HTR-8/SVneo (cell line): ENCODE measurements around the gene SLC25A30.
"Not testable (repeated sequence)": the region's sequence is repeated elsewhere in the genome, so short reads cannot be mapped to it uniquely, and the experiment has no call there.

Experiments used
- DNase-seq: peaks from one replicate; pipeline ENCODE4 v3.0.0; 2011; ENCODE audit warnings: low spot score, mixed read lengths; ENCODE audit not compliant: insufficient read length
- FAIRE-seq: peaks from 2 replicates; lab custom pipeline; 2011; peaks lifted over from hg19 to GRCh38; lab: Jason Lieb, UNC

SLC25A30 gene

DNA sequence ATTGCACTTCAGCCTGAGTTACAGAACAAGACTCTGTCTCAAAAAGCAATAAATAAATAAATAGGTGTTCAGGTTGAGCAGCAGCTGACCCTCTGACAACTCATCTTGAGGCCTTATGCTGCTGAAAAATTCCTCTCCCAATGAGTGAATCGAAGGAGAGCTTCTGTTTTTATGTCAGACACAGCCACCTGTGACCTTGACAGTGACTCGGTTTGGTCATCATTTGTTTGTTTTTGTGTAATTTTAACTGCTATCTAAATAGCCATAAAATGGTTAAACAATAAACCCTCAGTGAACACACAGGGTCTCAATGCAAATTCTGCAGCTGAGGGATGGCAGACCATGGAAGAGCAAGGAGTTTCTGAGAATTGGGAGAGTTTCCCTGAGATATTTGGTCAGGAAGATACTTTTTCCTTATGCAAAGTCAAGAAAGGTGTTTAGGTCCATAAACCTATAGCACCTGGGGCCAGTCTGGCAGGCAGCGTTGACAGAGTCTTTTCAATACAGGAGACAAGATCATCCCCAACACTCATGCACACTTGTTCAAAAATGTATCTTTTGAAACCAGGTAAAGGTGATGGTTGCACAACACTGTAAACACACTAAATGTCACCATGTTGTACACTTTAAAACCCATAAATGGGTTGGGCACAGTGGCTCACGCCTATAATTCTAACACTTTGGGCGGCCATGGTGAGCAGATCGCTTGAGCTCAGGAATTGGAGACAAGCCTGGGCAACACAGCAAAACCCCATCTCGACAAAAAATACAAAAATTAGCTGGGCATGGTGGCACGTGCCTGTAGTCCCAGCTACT, 16.6 kb upstream of the SLC25A30 start:
- FAIRE-seq = no peak

DNA sequence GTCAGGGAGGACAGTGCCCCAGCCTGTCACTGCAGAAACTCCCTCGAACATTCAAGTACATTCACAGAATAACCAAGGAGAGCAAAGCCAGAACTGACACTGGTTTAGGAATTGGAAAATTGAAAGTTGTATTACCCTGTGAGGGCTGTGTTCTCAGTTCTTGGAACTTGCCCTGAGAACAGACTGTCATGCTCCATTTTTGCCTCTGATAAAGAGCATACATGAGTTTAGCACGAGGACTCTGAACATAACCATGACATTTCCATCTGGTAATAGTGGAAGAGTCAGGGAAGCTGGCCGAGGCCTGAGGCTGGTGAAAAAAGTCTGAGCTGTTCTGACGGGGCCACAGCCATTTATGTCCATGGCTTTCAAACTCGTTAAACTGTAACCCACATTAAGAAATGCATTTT, 15.2 kb upstream of the SLC25A30 start:
- DNase-seq (no peak), FAIRE-seq (no peak)

More for the DNA sequence above, 16.6 kb upstream of the SLC25A30 start:
- no peak for DNase-seq

GRCh38 chr13:45432737-45433380, 14.7 kb upstream of the SLC25A30 start:
- no peak for FAIRE-seq
- DNase-seq = no peak

- DNase-seq, FAIRE-seq: not testable (repeated sequence)
These were observed 8.1 kb upstream of the SLC25A30 start for GRCh38 chr13:45426056-45426841.

GRCh38 chr13:45422731-45423292, 4.6 kb upstream of the SLC25A30 start:
- FAIRE-seq (no peak), DNase-seq (no peak)

- FAIRE-seq (no peak), DNase-seq (no peak)
These were observed 1.8 kb upstream of the SLC25A30 start for GRCh38 chr13:45419945-45420344.

DNA sequence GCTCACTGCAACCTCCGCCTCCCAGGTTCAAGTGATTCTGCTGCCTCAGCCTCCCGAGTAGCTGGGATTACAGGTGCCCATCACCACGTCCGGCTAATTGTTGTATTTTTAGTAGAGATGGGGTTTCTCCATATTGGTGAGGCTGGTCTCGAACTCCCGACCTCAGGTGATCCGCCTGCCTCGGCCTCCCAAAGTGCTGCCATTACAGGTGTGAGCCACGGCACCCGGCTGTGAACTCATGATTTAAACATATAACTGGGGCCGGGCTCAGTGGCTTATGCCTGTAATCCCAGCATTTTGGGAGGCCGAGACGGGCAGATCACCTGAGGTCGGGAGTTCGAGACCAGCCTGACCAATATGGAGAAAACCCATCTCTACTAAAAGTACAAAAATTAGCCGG, 1.2 kb upstream of the SLC25A30 start:
- DNase-seq, FAIRE-seq: not testable (repeated sequence)

GRCh38 chr13:45416516-45417128, 1.6 kb downstream of the SLC25A30 start:
- no peak for FAIRE-seq

DNA sequence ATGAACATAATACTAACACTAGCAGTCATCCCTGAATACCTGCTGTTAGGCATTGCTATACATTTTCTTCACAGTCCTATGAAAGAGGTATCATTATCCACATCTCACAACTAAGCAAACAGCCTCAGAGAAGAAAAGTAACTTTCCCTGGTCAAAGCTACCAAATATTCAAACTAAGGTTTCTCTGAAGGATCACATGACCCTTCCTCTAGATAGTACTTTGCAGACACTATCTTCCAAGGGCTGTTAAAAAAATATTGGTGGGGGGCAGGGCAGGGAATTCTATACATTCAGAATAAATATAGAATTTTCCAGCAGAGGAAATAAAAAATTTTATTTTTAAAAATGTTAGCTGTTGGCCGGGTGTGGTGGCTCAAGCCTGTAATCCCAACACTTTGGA, 3.1 kb downstream of the SLC25A30 start:
- no peak for DNase-seq
- no peak for FAIRE-seq

More at GRCh38 chr13:45416516-45417128, 1.6 kb downstream of the SLC25A30 start:
- no peak for DNase-seq

DNA sequence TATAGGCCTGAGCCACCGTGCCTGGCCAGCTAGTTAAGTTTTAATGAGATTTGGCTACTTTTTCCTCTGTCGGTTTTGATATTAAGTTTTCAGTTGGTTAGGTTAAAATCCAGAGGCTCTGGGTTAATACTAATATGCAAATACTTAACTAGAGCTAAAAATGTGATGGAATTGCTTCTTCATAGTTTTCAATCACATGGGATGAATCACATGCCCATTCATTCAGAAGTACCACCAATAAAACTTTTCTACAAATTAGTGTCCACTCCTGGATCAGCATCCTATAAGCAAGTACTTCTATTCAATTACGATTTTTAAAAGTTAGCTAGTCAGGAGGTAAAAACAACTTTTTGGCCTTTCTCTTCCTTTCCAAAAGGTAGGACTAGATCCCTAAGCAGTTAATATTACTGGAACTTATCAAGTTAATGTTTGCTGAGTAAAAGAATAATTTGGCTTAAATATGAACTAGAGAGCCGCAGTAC, 4.3 kb downstream of the SLC25A30 start:
- FAIRE-seq (no peak), DNase-seq (no peak)

DNA sequence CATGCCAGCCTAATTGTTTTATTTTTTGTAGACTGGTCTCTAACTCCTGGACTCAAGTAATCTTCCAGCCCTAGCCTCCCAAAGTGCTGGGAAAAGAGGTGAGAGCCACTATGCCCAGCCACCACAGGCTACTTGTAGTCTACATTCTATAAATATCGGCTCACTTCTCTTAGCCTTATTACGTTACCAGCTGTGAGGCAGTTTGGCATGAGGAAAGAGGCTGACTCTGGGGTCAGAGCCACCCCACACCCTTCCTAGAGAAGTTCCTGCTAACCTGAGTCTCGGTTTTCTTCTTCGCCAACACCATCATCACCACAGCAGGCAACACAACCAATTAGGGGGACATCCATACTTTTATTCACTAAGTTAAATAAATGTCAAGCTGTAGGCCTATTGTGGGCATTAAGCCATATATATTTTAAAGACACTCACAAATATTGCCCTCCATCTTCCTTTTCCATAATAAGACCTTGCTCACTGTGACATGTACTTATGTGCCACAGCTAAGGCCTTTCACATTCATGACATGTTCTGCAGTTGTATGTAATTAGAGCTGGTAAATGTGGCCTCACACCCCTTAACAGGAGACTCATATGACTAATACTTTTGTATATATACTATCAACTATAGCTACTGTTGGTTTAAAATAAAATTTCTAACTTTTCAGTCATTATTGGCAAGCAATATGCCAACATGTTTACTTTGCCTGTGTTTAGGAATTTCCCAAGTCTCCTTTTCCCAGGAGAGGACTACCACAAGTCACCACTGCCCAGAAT, 5.7 kb downstream of the SLC25A30 start:
- no peak for DNase-seq
- FAIRE-seq = no peak

DNA sequence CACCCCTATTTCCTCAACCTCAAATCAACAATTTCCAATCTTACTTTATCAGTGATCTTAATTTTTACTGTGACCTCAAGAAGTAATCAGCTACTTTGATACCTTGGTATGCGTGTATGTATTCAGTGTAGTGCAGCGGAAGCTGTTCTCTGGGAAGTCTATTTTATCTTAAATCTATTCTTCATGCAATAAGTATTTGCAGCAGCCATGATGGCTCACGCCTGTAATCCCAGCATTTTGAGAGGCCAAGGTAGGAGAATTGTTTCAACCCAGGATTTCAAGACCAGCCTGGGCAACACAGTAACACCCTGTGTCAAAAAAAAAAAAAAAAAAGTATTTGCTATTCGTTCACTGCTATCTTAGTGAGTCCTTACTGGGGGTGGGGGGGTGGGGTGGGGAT, 6.5 kb downstream of the SLC25A30 start:
- FAIRE-seq (no peak), DNase-seq (no peak)

GRCh38 chr13:45411221-45411620, 7.0 kb downstream of the SLC25A30 start:
- FAIRE-seq = no peak

GRCh38 chr13:45410466-45410865, 7.7 kb downstream of the SLC25A30 start:
- DNase-seq = no peak
- FAIRE-seq = no peak

More at GRCh38 chr13:45411221-45411620, 7.0 kb downstream of the SLC25A30 start:
- DNase-seq = no peak

- FAIRE-seq = no peak
- DNase-seq = no peak
These were observed 8.2 kb downstream of the SLC25A30 start for GRCh38 chr13:45410001-45410400.

- DNase-seq (no peak), FAIRE-seq (no peak)
These were observed 11.8 kb downstream of the SLC25A30 start for GRCh38 chr13:45406421-45406820.

GRCh38 chr13:45403081-45403480, 15.1 kb downstream of the SLC25A30 start:
- DNase-seq (no peak), FAIRE-seq (no peak)

DNA sequence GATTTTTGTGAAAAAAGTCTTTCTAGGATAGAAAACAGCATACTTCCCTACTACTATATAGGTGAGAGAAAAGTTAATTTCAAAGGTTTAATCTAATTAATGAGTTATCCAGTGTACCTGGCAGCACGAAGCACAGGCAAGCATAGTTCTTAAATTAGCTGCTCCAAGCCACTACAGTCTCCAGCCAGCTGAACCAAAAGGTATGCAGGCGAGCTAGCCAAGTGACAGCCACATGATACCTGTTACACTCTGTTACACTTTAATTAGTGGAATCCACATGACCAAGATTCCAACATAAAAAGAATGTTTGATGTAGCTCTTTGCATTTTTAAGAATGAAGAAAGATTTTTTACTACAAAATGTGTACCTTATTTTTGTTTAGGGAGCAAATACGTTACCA, 15.5 kb downstream of the SLC25A30 start:
- DNase-seq (no peak), FAIRE-seq (no peak)

DNA sequence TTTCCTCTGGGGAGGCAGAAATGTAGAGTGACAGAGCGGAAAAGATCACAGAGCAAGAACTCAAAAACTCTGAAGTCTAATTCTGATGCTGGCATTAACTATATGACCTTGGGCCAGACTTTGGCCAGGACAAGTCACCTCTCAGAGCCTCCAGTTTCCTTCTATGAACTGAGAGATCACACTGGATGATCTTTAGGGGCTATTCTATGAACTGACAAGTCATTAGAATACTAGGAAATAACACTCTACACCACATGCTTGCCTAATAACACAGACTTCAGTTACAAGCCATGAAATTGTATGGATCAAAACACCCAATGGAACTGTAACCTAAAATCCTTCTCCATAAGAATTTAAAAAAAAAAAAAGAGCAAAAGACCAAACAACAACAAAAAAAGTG, 16.9 kb downstream of the SLC25A30 start:
- FAIRE-seq = no peak

More for the DNA sequence above, 16.9 kb downstream of the SLC25A30 start:
- no peak for DNase-seq
